Stimulated activated CD8-positive, alpha-beta memory T cell treated with anti-CD3 and anti-CD28 coated beads, Interleukin-4, amount 100 ng/mL, for 24 hours (primary cell): ENCODE measurements around the gene SWI5.

Source experiments
- DNase-seq: peaks from one replicate; pipeline ENCODE4 v3.0.0-alpha.2; 2020; ENCODE audit warnings: low read depth

The SWI5 gene

DNA sequence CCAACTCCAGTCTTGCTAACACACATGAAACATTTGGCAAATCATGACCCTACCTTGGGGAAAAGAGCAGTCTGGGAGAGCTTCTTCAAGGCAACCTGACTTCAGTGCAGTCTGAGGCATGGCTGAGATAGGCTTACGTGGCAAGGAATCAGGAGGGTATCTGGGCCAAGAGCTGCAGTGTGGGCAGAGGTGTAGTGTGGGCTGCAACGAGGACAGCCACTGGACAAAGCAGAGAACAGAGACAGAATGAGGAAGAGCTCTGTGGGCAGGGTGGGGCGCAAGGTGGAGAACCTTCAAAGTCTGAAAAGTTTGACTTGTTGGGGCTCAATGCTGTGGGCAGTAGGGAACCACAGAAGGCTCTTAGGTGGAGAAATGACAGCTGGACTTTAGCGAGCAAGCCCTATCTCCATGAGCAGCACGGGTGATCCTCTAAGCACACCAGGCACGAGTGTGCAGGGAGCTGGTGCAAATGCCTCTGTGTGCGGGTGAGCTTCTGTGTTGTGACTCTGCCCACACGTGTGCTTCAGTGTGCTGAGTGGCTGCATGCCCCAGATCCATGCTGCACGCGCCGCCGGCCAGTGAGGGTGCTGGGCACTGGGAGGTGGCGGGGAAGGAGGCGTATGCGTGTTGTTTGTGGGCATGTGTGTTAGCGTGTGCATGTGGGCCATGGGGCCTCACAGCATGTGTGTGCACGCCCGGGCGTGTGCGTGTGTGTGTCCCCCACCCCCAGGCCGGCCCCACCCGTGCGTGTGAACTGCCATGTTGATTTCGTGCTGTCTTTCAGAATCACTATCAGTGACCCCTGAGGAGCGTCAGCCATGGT lies 23.5 kb upstream of the SWI5 start:
- no peak for DNase-seq

GRCh38 chr9:128253140-128253990 lies 22.7 kb upstream of the SWI5 start:
- no peak for DNase-seq

DNA sequence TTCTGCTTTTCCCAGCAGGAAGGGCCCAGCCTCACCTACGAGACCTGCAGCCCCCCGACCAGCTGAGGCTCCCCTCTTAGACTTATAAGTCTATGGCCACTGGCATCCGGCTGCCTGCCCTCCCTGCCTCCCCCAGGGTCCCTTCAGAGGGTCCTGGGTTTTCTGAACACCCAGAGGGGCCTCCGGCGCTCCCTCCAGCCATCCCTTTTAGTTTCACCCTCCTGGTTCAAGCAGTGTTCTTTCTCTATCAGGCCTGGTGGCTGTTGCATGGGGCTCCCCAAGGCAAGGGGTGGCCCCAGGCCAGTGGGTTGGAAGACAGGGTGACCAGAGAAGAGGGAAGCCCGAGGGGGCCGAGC lies 22.1 kb upstream of the SWI5 start:
- DNase-seq: no peak

DNA sequence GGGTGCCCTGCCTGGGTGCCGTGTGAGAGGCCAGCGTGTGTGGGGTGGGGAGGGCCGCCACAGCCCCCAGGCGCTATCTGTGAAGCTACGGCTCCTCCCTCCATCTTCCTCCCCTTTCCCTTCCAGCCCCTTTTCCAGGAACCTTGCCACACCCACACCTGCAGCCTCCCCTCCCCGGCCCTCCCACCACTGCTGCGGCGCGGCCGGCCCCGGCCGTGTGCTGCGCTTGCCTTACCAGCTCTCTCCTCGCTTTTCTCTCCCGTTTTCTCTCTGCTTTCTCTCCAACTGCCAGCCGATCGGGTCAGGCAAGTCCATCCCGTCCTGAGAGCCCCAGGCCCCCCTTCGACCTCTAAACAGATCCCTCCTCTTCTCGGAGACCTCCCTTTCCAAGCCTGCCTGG lies 21.7 kb upstream of the SWI5 start:
- DNase-seq: no peak

DNA sequence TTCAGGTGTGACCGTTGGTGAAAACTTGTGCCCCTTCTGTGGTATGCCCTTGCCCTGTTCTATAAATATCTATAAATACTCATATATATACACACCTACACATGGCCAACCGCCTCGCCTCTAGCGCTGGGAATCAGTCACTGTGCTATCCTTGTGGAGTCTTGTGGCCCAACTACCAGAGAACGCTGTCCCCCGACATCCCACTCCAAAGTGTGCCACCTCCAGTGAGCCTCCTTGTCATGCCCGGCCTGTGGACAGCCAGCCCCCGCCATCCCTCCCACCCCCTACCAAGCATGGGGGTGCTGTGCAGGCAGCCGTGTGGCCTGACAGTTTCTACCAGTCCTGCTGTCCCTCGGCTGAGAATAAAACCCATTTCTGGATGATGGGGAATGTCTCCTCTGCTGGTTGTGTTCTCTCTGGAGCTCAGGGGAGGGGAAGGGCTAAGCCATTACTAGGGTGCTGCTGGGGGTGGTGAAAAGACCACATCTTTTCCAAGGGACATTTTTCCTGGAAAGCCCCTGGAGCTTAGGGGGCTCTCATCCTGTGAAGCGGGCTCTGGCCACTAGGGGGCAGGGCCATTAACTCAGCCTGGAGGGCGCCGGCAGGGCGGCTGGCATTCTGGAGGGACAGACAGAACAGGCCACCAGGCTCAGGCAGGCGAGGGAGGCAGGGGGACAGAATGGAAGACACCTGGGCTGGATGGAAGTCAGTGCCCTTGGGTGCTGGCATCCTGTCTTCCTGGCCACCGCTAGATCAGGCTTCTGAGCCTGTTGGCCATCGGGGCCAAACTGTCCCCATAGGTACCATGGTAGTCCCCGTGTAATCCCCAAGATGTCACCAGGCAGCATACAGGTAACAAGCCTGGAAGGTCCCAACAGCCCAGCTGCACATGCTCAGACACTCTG lies 21.0 kb upstream of the SWI5 start:
- DNase-seq: peak; percentile 41

DNA sequence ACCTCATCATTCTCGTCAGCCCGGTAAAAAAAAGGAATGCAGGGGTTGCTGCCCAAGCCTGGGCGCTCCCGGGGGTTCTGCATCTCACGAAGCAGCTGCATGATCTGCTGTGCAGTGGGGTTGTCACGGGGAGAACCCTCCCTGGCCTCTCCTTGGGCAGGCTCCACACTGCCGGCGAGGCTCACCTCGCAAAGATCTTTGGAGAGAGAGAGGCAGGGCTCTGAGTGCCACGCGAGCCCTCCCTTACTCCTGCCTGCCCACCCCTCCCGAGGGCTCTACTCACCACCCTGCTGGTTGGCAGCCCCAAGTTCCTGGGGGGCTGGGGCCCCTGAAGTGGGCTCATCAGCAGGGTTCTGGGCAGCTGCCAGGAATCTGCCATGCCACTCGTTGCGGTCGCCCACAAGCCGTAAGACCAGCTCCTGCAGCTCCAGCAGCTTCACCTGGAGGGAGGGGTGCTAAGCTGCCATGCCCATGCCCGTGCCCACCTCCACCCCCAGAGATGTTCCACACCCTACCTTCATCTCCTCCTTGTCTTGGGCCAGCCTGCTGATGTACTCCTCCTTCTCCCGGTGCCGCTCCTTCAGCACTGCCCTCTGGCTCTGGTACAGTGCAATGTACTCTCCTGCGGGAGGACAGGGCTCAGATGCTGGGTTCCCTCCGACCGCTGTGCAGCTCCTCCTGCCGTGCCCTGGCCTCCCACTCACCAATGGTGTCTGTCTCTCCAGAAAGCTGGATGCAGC lies 18.8 kb upstream of the SWI5 start:
- no peak for DNase-seq

DNA sequence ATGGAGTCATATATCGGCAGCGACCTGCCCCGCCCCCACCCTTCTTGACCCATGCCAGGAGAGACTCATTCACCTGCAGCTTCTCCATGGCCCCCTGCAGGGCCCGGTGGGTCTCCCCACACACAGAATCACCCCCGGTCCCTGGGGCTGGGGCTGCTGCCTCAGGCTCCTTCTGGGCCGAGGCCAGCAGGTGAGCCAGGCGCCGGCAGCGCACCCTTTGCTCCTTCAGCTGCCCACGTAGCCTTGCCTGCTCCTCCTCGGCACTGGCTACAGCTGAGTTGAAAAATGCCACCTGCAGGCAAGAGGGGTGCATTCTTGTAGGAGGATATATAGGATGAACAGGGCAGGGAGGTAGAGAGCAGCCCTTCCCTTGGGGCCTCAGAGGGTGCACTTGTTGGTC lies 18.2 kb upstream of the SWI5 start:
- no peak for DNase-seq

DNA sequence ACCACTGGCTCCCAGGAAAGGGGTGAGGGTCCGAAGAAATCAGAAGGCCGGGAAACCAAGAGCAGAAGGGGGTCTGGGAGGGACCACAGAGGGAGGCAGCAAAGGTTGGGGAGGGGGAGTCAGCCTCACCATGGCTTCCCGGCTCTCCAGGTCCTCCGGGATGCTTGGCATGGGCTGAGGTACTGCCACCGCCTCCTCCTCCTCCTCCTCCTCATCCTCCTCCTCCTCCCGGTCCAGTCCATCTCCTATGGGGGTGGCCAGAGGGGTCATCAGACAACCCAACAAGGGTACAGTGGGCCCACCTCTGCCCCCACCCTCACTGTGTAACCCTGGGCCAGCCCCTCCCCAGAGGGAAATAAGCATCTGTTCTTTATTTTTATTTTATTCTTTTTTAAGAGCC lies 17.8 kb upstream of the SWI5 start:
- DNase-seq: no peak

DNA sequence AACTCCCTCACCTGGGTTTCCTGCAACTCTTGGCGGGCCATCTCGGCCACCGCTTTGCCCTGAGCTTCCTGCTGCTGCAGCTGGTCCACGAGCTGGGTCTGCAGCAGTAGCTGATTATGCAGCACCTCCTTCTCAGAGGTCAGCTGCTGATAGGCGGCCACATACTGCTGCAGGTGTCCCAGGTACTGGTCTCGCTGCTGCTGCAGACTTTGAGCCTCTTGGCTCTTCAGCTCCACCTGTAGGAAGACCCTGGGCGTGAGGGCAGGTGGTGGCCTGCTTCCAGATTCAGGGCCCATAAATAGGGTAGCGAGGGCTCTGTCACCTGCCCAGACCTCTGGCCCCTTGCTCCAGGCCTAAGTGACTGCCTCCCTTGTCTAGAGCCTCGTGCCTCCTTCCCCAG lies 16.9 kb upstream of the SWI5 start:
- DNase-seq: no peak

DNA sequence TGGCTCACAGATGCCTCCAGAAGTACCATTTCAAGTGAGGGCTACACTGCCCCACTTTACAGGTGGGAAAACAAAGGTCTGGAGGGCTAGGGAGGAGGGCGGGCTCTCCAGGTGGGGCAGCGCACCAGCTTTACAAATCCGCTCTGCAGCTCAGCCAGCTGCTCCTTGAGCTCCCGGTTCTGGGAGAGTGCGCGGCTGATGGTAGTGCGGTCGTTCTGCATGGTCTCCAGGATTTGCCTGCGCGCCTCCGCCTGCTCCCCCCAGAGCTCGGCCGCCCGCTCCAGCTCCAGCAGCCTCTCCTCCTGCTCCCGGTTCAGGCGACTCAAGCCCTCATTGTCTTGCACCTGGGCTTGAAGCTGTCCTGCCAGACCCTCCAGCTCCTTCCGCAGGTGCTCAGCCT lies 15.7 kb upstream of the SWI5 start:
- DNase-seq: no peak

DNA sequence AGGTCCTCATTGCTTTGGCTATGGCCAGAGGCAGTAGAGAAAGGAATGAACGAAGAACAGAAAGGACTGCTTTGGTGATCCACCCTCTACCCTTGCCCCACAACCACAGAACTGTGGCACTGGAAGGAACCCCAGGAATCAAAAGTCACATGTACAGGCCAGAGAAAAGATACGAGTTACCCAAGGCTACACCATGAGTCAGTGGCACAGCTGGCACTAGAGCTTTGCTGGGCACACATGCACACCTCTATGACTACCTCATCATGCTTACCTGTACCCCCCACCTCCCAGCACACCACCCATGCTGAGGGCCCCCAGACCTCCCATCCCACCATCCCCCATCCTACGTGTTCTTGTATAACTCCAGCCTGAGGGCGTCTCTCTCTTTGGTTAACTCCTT lies 13.4 kb upstream of the SWI5 start:
- no peak for DNase-seq

DNA sequence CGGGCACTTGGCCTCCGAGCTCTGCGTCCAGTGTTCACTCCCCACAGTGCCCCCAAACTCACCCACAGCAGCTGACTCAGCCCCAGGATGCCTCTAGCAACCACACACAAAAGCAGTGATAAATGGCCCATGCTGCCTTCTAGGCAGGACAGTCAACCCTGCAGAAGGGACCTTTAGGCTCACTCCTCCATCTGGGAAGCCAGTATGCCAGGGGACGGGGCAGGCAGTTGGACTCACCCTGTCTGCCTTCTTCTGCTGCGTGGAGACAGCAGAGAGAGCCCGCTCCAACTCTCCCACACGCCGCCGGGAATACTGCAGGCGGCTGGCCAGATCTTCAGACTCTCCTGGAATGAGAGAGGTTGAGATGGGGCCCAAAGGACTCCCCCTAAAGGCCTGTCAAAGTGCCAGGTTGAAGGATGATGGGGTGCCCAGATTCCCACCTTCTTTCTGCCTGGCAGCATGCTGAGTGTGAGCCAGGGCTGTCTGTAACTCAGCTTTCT lies 10.7 kb upstream of the SWI5 start:
- DNase-seq: no peak

DNA sequence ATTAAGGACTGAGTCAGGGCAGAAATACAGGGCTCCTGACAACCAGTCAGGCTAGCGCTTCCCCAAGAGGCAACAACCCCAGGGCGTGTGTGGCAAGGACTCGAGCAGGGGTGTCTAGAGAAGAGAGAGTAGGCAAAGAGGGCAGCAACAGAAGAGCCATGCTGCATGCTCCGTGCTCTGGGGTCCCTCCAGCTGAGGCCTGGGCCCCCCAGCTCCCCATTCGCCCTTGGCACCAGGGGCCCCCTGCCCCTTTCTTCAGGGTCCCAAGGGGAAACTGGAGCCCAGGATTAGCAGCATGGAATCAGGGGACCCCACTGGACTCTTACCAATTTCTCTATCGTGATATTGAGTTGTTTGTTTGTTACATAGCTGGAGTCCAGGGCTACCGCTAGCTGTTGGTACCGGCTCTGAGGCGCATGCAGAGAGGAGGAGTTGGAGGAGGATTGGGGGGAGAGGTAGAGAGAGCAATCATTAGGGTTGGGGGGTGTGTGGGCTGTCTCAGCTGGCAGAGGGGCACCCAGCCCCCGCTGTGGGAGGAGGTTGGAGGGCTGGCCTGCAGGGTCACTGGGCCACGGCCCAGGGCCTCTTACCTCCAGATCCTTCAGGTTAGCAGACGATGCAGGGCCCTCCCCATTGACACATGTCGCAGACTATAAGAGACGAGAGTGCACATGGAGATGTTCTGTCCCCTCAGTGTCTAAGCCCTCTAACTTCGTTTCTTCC lies 9.0 kb upstream of the SWI5 start:
- no peak for DNase-seq

DNA sequence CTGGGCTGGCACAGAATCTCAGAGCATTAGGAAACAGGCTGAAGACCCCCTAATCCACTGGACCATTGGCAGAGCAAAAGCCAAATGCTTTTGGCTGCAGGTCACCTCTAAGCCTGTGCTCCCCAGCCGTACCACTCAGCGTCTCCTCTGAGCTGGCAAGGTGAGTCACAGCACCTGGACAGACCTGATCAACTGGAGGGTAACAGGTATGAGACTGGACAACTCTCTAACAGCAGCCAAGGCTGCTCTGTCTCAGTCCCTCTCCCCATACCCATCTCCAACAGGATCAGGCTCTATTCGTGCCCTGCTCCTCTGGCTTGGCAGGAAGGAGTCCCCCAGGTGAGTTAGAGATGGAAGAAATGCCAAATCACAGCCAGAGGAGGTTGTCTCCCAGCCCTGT lies 5.0 kb upstream of the SWI5 start:
- DNase-seq: no peak

- DNase-seq: no peak
Measured at GRCh38 chr9:128271512-128271911, 4.6 kb upstream of the SWI5 start.

- DNase-seq: no peak
Measured at GRCh38 chr9:128274245-128274644, 1.8 kb upstream of the SWI5 start.

DNA sequence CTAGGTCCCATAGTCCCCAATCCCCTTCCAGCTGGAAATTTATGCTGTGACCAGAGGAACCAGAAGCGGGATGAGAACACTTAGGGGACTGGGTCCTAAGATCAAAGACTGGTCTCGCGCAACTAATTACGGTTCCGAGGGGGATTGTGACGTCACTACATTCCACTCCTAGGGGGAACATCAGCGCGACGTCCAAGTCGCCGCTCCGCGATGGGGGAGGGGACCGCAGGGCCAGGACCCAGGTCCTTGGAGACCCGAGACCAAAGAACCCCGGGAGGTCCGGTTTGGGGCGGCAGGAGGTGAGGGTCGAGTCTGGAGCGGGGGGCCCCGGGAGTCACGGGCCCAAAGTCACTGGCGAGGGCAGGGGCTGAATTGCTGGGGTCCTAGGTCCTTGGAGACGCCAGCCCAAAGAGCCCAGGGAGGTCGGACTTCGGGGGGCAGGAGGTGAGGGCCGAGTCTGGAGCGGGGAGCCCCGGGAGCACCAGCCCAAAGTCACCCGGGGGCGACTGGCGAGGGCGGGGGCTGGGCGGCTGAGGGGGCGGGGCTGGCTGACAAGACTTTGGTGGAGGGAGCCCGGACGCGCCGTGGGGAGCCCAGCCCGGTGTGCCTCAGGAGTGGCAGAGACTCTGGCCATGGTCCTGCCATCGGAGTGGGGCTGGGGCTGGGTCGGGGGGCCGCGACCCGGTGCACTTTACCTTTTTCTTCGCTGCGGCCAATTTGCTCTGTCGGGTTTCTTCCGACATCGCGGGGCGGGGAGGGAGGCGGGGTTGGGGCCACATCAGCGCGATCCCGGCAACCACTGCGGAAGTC lies 673 bp upstream of the SWI5 start, which contains the start of gene GOLGA2:
TSS of gene GOLGA2 (minus strand) at position 810 of the 810 bp plus-strand sequence. CDS start at position 779, 31 bp downstream.
- no peak for DNase-seq

DNA sequence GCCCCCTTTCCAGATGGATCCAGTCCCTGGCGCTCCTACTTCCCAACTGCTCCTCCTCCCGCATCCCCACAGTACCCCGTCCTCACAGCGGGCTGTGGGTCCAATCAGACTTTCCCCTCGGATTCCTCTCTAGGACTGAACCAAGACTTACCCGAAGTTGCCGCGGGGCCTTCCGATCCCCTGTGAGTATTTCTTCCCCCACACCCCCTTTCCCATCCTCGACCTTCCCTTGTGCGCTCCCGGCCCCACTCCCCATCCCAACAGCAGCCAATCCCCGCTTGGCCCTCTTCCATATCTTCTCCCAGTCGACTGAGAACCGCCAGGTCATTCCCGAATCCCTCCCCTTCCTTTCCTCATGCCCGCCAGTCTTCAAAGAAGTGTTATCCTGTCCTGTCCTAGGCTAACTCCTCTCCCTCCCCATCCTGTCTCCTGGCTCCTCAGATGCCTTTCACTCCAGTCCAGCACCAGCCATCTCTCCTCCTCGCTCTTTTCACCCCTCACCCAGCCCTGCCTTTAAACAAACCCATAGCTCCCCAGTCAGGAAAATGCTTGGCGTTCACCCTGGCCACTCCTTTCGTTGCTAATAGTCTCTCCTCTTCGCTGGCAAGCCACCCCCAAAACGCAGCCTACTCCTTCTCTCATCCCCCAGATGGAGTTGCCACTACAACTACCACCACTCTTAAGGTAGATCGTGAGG lies 646 bp downstream of the SWI5 start:
- DNase-seq: no peak
